GM19193 (cell line): ENCODE measurements around the gene VPS52.

Source experiments
- POLR2A ChIP-seq: IDR thresholded peaks from 4 replicates; pipeline ENCODE4 v1.6.1; 2011; ENCODE audit not compliant: insufficient read depth, insufficient read length; ENCODE audit errors: extremely low read depth

Gene VPS52

DNA sequence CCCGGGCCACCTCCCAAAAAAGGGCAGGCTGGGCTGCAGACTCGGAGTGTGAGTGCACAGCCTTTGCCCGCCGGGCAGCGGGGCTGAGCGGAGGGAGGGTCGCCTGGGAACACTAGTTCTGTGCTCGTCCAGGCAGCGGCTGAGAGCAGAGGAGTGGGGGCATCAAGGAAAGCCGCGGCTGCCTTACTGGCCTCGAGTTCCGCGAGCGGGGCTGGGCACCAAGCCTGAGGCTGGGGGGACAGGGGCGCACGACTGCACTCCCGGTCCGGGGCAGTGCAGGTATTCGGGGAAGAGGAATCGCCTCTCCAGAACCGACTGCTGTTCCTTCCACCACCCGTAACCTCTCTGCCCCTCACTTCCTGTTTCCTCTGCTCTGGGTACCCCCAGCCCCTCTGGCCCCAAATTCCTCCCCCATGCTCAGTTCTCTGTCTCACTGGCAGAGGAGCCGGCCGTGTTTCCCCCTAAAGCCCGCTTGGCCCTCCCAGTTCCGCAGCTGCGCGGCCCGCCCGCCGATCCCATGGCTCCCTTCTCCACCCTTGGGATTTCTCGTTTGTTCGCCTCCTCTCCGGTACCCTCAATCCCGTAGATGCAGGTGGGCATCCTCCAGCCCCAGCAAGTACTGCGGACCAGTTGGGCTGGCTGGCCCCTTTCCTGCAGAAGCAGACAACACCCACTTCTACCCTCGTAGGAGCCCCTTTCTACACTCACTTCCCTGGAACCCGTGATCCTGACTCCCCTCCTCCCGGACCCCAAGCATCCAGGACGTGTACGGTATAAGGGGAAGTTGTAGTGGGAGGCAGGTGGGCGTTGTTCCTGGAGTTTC is 58.3 kb downstream of the VPS52 start:
- no peak for TF ChIP-seq POLR2A

DNA sequence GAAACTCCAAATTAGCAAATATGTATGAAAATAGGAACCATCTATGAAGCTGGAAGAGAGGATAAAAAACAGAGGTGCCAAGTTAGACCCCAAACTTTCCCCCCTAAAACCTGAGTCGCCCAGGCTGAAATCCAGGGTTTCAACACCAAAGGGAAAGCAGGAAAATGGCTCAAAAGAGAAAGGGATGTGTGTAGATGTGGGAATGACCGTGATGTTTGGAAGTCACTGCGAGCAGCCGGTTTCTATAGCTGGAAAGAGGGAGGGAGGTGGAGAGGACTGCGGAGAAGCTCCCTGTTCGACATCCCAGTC is 58.9 kb downstream of the VPS52 start:
- no peak for TF ChIP-seq POLR2A

GRCh38 chr6:33211666-33212422 is 59.8 kb downstream of the VPS52 start:
- no peak for TF ChIP-seq POLR2A

DNA sequence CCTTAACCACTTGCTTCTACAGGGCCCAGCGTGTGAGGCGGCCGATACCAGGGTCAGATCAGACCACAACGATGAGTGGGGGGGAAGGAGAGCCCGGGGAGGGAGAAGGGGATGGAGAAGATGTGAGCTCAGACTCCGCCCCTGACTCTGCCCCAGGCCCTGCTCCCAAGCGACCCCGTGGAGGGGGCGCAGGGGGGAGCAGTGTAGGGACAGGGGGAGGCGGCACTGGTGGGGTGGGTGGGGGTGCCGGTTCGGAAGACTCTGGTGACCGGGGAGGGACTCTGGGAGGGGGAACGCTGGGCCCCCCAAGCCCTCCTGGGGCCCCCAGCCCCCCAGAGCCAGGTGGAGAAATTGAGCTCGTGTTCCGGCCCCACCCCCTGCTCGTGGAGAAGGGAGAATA is 60.5 kb downstream of the VPS52 start:
- TF ChIP-seq POLR2A: no peak

DNA sequence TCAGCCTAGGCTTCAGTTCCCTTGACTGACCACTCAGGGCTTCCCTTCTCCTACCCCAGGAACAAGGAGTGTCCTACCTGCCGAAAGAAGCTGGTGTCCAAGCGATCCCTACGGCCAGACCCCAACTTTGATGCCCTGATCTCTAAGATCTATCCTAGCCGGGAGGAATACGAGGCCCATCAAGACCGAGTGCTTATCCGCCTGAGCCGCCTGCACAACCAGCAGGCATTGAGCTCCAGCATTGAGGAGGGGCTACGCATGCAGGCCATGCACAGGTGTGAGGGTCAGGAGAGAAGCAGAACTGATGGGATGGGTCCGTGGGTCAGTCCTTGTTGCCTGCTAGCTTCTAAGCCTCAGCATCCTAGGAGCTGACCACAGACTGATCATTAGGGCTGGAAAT is 61.8 kb downstream of the VPS52 start:
- TF ChIP-seq POLR2A: no peak

GRCh38 chr6:33208091-33208967 is 63.3 kb downstream of the VPS52 start, which contains the start of gene RING1:
Gene RING1 (plus strand): TSS chr6:33208500. CDS start chr6:33208823, 323 bp downstream.
- peak; percentile 93 for TF ChIP-seq POLR2A

DNA sequence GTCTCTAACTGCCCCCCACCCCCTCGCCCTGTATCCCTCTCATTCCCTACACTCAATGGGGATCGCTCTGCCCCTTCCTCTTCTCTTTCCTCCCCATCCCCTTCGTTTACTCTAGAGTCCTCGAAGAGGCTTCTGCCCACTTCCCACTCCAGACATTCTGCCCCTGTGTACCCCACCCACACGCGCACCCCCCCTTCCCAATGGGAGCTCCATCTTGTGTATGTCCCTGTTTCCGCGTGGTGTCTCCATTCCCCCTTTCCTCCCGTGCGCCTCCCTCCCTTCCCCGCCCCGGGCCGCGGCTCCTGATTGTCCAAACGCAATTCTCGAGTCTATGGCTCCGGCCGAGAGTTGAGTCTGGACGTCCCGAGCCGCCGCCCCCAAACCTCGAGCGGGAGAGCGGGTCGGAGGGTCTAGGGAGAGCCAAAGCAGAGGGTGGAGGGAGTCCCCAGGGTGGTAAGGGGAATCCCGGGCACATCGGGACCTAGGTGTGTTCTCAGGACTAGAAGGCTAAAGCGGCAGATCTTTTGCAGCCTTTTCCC is 64.1 kb downstream of the VPS52 start:
- no peak for TF ChIP-seq POLR2A

DNA sequence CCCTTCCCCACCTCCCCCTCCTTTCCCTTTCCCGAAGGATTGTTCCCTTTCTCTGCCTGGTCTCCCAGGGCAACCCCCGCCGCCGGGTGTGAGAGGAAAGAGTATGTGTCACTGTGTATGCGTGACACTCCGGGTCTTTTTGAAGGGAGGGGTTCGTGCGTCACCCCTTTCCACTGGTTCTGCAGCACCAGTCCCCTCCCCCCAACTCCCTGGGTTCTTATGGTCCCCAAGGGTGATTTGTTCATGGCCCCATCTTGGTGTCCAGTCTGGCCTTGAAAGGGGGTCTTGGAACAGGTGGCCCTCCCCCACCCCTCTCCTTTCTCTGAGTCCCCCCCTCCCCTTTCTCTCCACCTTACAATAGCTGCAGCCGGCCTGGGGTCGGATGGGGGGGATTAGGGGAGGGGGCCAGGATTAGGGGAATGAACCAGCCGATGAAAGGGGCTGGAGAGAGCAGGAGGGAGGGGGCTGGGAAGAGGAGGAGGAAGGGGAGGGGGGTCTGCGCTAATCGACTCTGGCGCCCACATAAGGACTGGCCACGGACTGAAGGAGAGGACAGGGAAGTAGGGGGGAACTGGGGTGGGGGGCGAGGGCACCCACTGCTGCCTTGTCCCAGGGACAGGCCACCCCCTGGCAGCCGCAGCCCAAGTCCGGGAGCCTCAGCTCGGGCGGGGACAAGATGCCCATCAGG is 64.7 kb downstream of the VPS52 start:
- TF ChIP-seq POLR2A: no peak

GRCh38 chr6:33206027-33206863 is 65.4 kb downstream of the VPS52 start:
- no peak for TF ChIP-seq POLR2A

GRCh38 chr6:33205191-33206026 is 66.3 kb downstream of the VPS52 start:
- no peak for TF ChIP-seq POLR2A

- peak; percentile 64 for TF ChIP-seq POLR2A
These were observed 67.1 kb downstream of the VPS52 start, which contains the start of gene HSD17B8 for GRCh38 chr6:33204415-33205190. Gene HSD17B8 (plus strand): TSS chr6:33204655. CDS start chr6:33204669, 14 bp downstream.

DNA sequence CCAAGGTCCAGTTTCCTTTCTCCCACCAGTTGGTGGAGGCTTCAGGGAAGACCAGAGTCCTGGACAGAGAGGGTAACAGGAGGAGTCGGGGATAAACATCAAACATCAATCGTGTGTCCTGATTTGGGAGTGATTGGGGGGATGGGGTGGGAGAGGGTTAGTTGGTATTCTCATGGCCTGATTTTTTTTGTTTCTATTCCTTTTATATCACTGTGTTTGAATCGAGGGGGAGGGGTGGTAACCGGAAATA is 67.6 kb downstream of the VPS52 start:
- TF ChIP-seq POLR2A: no peak
